NT2/D1 (cell line): ENCODE measurements around the gene AGBL4.

Source experiments
- SUZ12 ChIP-seq: IDR thresholded peaks from 2 replicates; pipeline ENCODE4 v1.6.1; 2011; ENCODE audit not compliant: insufficient read length, insufficient read depth; ENCODE audit errors: extremely low read depth
- YY1 ChIP-seq: IDR thresholded peaks from 2 replicates; pipeline ENCODE4 v1.6.1; 2011; ENCODE audit not compliant: insufficient read length, insufficient read depth
- ZNF274 ChIP-seq: IDR thresholded peaks from 2 replicates; pipeline ENCODE4 v1.6.1; 2011; ENCODE audit warnings: mild to moderate bottlenecking, low read depth, low read length

DNA sequence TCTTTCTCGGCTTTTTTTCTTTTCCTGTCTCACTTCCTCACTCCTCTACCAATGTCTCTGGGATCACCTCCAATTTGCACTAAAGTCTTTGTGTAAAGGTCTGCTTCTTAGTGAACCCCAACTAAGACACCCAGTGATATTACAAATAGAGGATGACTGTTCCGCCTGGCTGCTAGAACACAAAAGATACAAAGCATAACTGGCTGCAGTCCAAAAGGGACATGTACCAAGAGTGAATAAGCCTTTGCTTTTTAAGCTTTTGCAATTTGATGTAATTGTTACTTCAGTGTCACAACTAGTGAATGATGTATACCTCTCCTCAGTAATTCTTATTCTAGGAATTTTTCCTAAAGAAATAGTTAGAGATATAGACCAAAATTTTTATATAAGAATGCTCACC is 1164.3 kb downstream of the AGBL4 start:
- TF ChIP-seq YY1 (no peak), ZNF274 (no peak), SUZ12 (no peak)
